ENCODE measurements around the gene ANO10. TPM values are rescaled to one million over a fixed set of nuclear protein-coding genes. Genes with fewer than 3 reads are reported as not detected.
A peak's percentile ranks its signal among the peaks of the same experiment; 100 is the strongest.
"Not testable (repeated sequence)": the region's sequence is repeated elsewhere in the genome, so short reads cannot be mapped to it uniquely, and the experiment has no call there.

The ANO10 gene
- total RNA-seq, 4 donors from 2014 or later: 20.9 to 70.5 (median 48.0) TPM

GRCh38 chr3:43549626-43550290, 72.1 kb downstream of the ANO10 start:
- 90 to 97% methylated on average over 4 of the region's 4 CpGs for WGBS, 2 donors (ENCODE audit: low coverage in 1 of 2)
- intact Hi-C loops (cut with DNase I; ENCODE audit: low total_unique reads) (no loop called here), in situ Hi-C loops (cut with MboI; ENCODE audit: low pct_ligation_motif_present in 1 of 4, low pct_unique_long_range_greater_than_20kb in 1 of 4, low sequenced_read_pairs in 3 of 4) (loop anchor here in 3 of 4 donors (10.0 to 25.0 kb wide), 3 partner anchors 85 to 663 kb away; no protein-coding TSS in a partner anchor)

GRCh38 chr3:43544277-43544676, 77.5 kb downstream of the ANO10 start:
- not testable (repeated sequence) for H3K9me3 ChIP-seq, H3K4me3 ChIP-seq, H3K27ac ChIP-seq, H3K4me1 ChIP-seq, H3K36me3 ChIP-seq, H3K27me3 ChIP-seq, DNase-seq
- peak; percentile 54 to 71 (median 58) for TF ChIP-seq CTCF (IDR thresholded peaks at IDR 0.05)
- intact Hi-C loops (cut with DNase I; ENCODE audit: low total_unique reads) (loop anchor here (5.0 kb wide), 1 partner anchor 653 kb away; no protein-coding TSS in a partner anchor), in situ Hi-C loops (cut with MboI; ENCODE audit: low pct_ligation_motif_present in 1 of 4, low pct_unique_long_range_greater_than_20kb in 1 of 4, low sequenced_read_pairs in 3 of 4) (loop anchor here in 3 of 4 donors (10.0 to 25.0 kb wide), 3 partner anchors 91 to 668 kb away; no protein-coding TSS in a partner anchor)
- WGBS, 2 donors (ENCODE audit: low coverage in 1 of 2): 80 to 100% methylated on average over 1 to 3 of the region's 3 CpGs

More at GRCh38 chr3:43549626-43550290, 72.1 kb downstream of the ANO10 start:
- Histone ChIP-seq H3K4me3 (no peak overlapping the region), H3K36me3 (peaks cover 0 to 11% (median 2%) of the 10 kb centered on the region in 4 donors), H3K9me3 (no peaks in the 10 kb centered on the region), H3K27me3 (no peaks in the 10 kb centered on the region), H3K4me1 (no peaks in the 10 kb centered on the region), H3K27ac (no peak overlapping the region)
- TF ChIP-seq POLR2AphosphoS5 (IDR thresholded peaks at IDR 0.05): no peak
- DNase-seq: no peak

GRCh38 chr3:43542328-43543043, 79.3 kb downstream of the ANO10 start:
- intact Hi-C loops (cut with DNase I; ENCODE audit: low total_unique reads): loop anchor here (5.0 kb wide), 1 partner anchor 655 kb away; no protein-coding TSS in a partner anchor
- no peaks in the 10 kb centered on the region for H3K27me3 ChIP-seq
- no peak overlapping the region for H3K27ac ChIP-seq

GRCh38 chr3:43540624-43541023, 81.2 kb downstream of the ANO10 start:
- Histone ChIP-seq H3K4me3 (no peak overlapping the region), H3K27ac (no peak overlapping the region), H3K36me3 (no peaks in the 10 kb centered on the region), H3K9me3 (no peaks in the 10 kb centered on the region), H3K4me1 (no peaks in the 10 kb centered on the region), H3K27me3 (no peaks in the 10 kb centered on the region)
- DNase-seq: no peak
- in situ Hi-C loops (cut with MboI; ENCODE audit: low pct_ligation_motif_present in 1 of 4, low pct_unique_long_range_greater_than_20kb in 1 of 4, low sequenced_read_pairs in 3 of 4): loop anchor here in 3 of 4 donors (10.0 to 25.0 kb wide), 3 partner anchors 94 to 672 kb away; no protein-coding TSS in a partner anchor
- intact Hi-C loops (cut with DNase I; ENCODE audit: low total_unique reads): loop anchor here (5.0 kb wide), 1 partner anchor 657 kb away; no protein-coding TSS in a partner anchor
- TF ChIP-seq POLR2A (IDR thresholded peaks at IDR 0.05) (no peak), POLR2AphosphoS5 (IDR thresholded peaks at IDR 0.05) (no peak), CTCF (IDR thresholded peaks at IDR 0.05) (no peak), EP300 (IDR thresholded peaks at IDR 0.05; ENCODE audit: low read depth) (no peak)

More at GRCh38 chr3:43542328-43543043, 79.3 kb downstream of the ANO10 start:
- WGBS, 2 donors (ENCODE audit: low coverage in 1 of 2): 80 to 83% methylated on average over 4 of the region's 4 CpGs
- DNase-seq: no peak
- in situ Hi-C loops (cut with MboI; ENCODE audit: low pct_ligation_motif_present in 1 of 4, low pct_unique_long_range_greater_than_20kb in 1 of 4, low sequenced_read_pairs in 3 of 4): loop anchor here in 3 of 4 donors (10.0 to 25.0 kb wide), 3 partner anchors 92 to 670 kb away; no protein-coding TSS in a partner anchor
- no peaks in the 10 kb centered on the region for H3K36me3 ChIP-seq
- no peak overlapping the region for H3K4me3 ChIP-seq
- no peaks in the 10 kb centered on the region for H3K4me1 ChIP-seq
- H3K9me3 ChIP-seq: no peaks in the 10 kb centered on the region
- TF ChIP-seq POLR2A (IDR thresholded peaks at IDR 0.05) (no peak), POLR2AphosphoS5 (IDR thresholded peaks at IDR 0.05) (no peak), CTCF (IDR thresholded peaks at IDR 0.05) (no peak), EP300 (IDR thresholded peaks at IDR 0.05; ENCODE audit: low read depth) (no peak)
